Natural killer cell (primary cell): ENCODE results near the gene REC8. TPM values are rescaled to one million over a fixed set of nuclear protein-coding genes. Genes with fewer than 3 reads are reported as not detected.

ENCODE experiments used
- ATAC-seq, 3 donors: fragments of 150-1000 bp in 2 of 3; fragments of 200-7000 bp in 1 of 3; cut with Tn5 transposase; 1 replicate in 1 of 3; 2 replicates in 2 of 3; pipeline ENCODE4 v1.10.0; 2021; ENCODE audit warnings: mild to moderate bottlenecking in 2 of 3, moderate library complexity in 2 of 3
- DNase-seq, 2 donors: peaks; one replicate each; pipeline versions ENCODE4 v3.0.0 to v3.0.0-alpha.2; 2013 to 2021; ENCODE audit warnings: mixed read lengths in 1 of 2
- H3K27ac ChIP-seq: one replicate; pipeline ENCODE4 v1.5.1; 2013; ENCODE audit warnings: mild to moderate bottlenecking, low read length
- H3K27me3 ChIP-seq: one replicate; pipeline ENCODE4 v1.6.1; 2013; ENCODE audit warnings: low read length; ENCODE audit not compliant: control insufficient read depth, insufficient read depth
- H3K36me3 ChIP-seq: one replicate; pipeline ENCODE4 v1.6.1; 2013; ENCODE audit warnings: low read length; ENCODE audit not compliant: control insufficient read depth, insufficient read depth
- H3K4me1 ChIP-seq: one replicate; pipeline ENCODE4 v1.6.1; 2013; ENCODE audit warnings: low read length; ENCODE audit not compliant: control insufficient read depth, insufficient read depth
- H3K4me3 ChIP-seq: one replicate; pipeline ENCODE4 v1.5.1; 2013; ENCODE audit warnings: low read length
- H3K9me3 ChIP-seq: one replicate; pipeline ENCODE4 v1.6.1; 2013; ENCODE audit warnings: low read length; ENCODE audit not compliant: control insufficient read depth, insufficient read depth
- H3K27ac Mint-ChIP-seq, 2 donors: one replicate each; pipeline ENCODE4 v1.8.0; 2022; ENCODE audit warnings: mild to moderate bottlenecking in 2 of 2, mixed read lengths in 2 of 2, moderate library complexity in 1 of 2
- H3K27me3 Mint-ChIP-seq, 2 donors: one replicate each; pipeline ENCODE4 v1.8.0; 2022; ENCODE audit warnings: low read depth in 2 of 2, mixed read lengths in 2 of 2
- H3K36me3 Mint-ChIP-seq: one replicate; pipeline ENCODE4 v1.8.0; 2022; ENCODE audit warnings: mixed read lengths
- H3K4me1 Mint-ChIP-seq, 2 donors: one replicate each; pipeline ENCODE4 v1.8.0; 2022; ENCODE audit warnings: mixed read lengths in 2 of 2
- H3K4me3 Mint-ChIP-seq: one replicate; pipeline ENCODE4 v1.8.0; 2022; ENCODE audit warnings: mild to moderate bottlenecking, moderate library complexity, mixed read lengths
- H3K9me3 Mint-ChIP-seq, 2 donors: one replicate each; pipeline ENCODE4 v1.8.0; 2022; ENCODE audit warnings: mixed read lengths in 2 of 2
- CTCF ChIP-seq: fragments of 200-600 bp; IDR thresholded peaks from one replicate; pipeline ENCODE4 v1.8.0; 2022; ENCODE audit warnings: antibody characterized with exemption
- WGBS: methylation state at CpG from one replicate; pipeline ENCODE4 v1.1.7; 2013; ENCODE audit warnings: missing lambda C conversion rate; ENCODE audit not compliant: insufficient coverage; 5-methylcytosine and 5-hydroxymethylcytosine counted together
- intact Hi-C: fragments of 100-400 bp; cut with micrococcal nuclease; formaldehyde crosslinking; loops from one replicate; pipeline ENCODE4 v1.14.2; 2022
- total RNA-seq, 4 donors: library from RNA; stranded (reverse); fragments of 120-200 nt in 1 of 4; gene quantifications; one replicate each; pipeline versions ENCODE4 v1.2.3 to v1.2.4, GENCODE V29; 2013 to 2022

Gene REC8
- total RNA-seq, 3 donors from 2014 or later (not counting 1 experiment from before 2014, with no cell fraction given): 77.7 to 138 (median 103) TPM

GRCh38 chr14:24149302-24149969 is 22.4 kb upstream of the REC8 start:
- H3K36me3 Mint-ChIP-seq: peaks cover 1% of the 10 kb centered on the region
- no peak for DNase-seq

GRCh38 chr14:24150061-24150460 is 21.8 kb upstream of the REC8 start:
- WGBS: 97% methylated on average over 9 of the region's 9 CpGs
- no peaks in the 10 kb centered on the region for H3K9me3 Mint-ChIP-seq
- H3K4me3 Mint-ChIP-seq: no peak overlapping the region
- no peak for TF ChIP-seq CTCF
- no peaks in the 10 kb centered on the region for H3K9me3 ChIP-seq
- intact Hi-C loops: no loop called here
- no peaks in the 10 kb centered on the region for H3K36me3 Mint-ChIP-seq
- no peak overlapping the region for H3K27ac Mint-ChIP-seq
- H3K27me3 Mint-ChIP-seq: no peaks in the 10 kb centered on the region
- ATAC-seq (no peak), DNase-seq (no peak)
- peaks cover 45% of the 10 kb centered on the region for H3K36me3 ChIP-seq
- H3K27ac ChIP-seq: no peak overlapping the region
- peaks cover 43 to 53% of the 10 kb centered on the region in 2 donors for H3K4me1 Mint-ChIP-seq
- peaks cover 25% of the 10 kb centered on the region for H3K4me1 ChIP-seq
- no peak overlapping the region for H3K4me3 ChIP-seq
- no peaks in the 10 kb centered on the region for H3K27me3 ChIP-seq

More at GRCh38 chr14:24149302-24149969, 22.4 kb upstream of the REC8 start:
- ATAC-seq: no peak
- Mint-ChIP-seq H3K4me3 (peak overlapping the region; percentile 59), H3K27me3 (no peaks in the 10 kb centered on the region), H3K9me3 (no peaks in the 10 kb centered on the region), H3K27ac (no peak overlapping the region), H3K4me1 (peaks cover 48 to 59% of the 10 kb centered on the region in 2 donors)
- TF ChIP-seq CTCF: no peak
- no peak overlapping the region for H3K4me3 ChIP-seq
- H3K4me1 ChIP-seq: peaks cover 28% of the 10 kb centered on the region
- no peaks in the 10 kb centered on the region for H3K9me3 ChIP-seq
- H3K27ac ChIP-seq: no peak overlapping the region
- no peaks in the 10 kb centered on the region for H3K27me3 ChIP-seq
- peaks cover 42% of the 10 kb centered on the region for H3K36me3 ChIP-seq
- WGBS: 98% methylated on average over 3 of the region's 3 CpGs
- intact Hi-C loops: no loop called here

- intact Hi-C loops: no loop called here
- ATAC-seq (no peak), DNase-seq (no peak)
- no peaks in the 10 kb centered on the region for H3K36me3 Mint-ChIP-seq
- no peak overlapping the region for H3K4me3 Mint-ChIP-seq
- 95% methylated on average over 9 of the region's 9 CpGs for WGBS
- Histone ChIP-seq H3K36me3 (peaks cover 50% of the 10 kb centered on the region), H3K27ac (no peak overlapping the region), H3K9me3 (no peaks in the 10 kb centered on the region), H3K27me3 (no peaks in the 10 kb centered on the region), H3K4me1 (peaks cover 20% of the 10 kb centered on the region), H3K4me3 (no peak overlapping the region)
- no peak overlapping the region for H3K27ac Mint-ChIP-seq
- no peaks in the 10 kb centered on the region for H3K9me3 Mint-ChIP-seq
- TF ChIP-seq CTCF: no peak
- H3K4me1 Mint-ChIP-seq: peaks cover 38 to 49% of the 10 kb centered on the region in 2 donors
- no peaks in the 10 kb centered on the region for H3K27me3 Mint-ChIP-seq
Observed at GRCh38 chr14:24150567-24150966, 21.3 kb upstream of the REC8 start.

GRCh38 chr14:24150993-24151392 is 20.9 kb upstream of the REC8 start:
- H3K36me3 Mint-ChIP-seq: no peaks in the 10 kb centered on the region
- ATAC-seq (no peak), DNase-seq (no peak)
- intact Hi-C loops: no loop called here
- peaks cover 16% of the 10 kb centered on the region for H3K4me1 ChIP-seq
- no peak overlapping the region for H3K4me3 Mint-ChIP-seq
- H3K36me3 ChIP-seq: peaks cover 54% of the 10 kb centered on the region
- H3K9me3 ChIP-seq: no peaks in the 10 kb centered on the region
- H3K27ac Mint-ChIP-seq: no peak overlapping the region
- no peaks in the 10 kb centered on the region for H3K27me3 ChIP-seq
- no peak overlapping the region for H3K27ac ChIP-seq
- TF ChIP-seq CTCF: no peak
- H3K4me3 ChIP-seq: no peak overlapping the region
- no peaks in the 10 kb centered on the region for H3K9me3 Mint-ChIP-seq
- H3K27me3 Mint-ChIP-seq: no peaks in the 10 kb centered on the region
- WGBS: 97% methylated on average over 9 of the region's 9 CpGs
- peaks cover 34 to 49% of the 10 kb centered on the region in 2 donors for H3K4me1 Mint-ChIP-seq
